Mucosa of descending colon (tissue), 3 donors: ENCODE measurements around the gene NUDT5. TPM values are rescaled to one million over a fixed set of nuclear protein-coding genes. Genes with fewer than 3 reads are reported as not detected.

Experiments
- ATAC-seq: fragments of 200-7000 bp; cut with Tn5 transposase; one replicate; pipeline ENCODE4 v1.9.1; 2020; ENCODE audit warnings: mild to moderate bottlenecking, moderate library complexity
- DNase-seq, 3 donors: peaks; one replicate each; pipeline ENCODE4 v3.0.0-alpha.2; 2020
- H3K36me3 ChIP-seq: fragments of 200-600 bp; one replicate; pipeline ENCODE4 v1.8.0; 2021; ENCODE audit warnings: low read depth, mild to moderate bottlenecking
- H3K4me1 ChIP-seq: fragments of 200-600 bp; one replicate; pipeline ENCODE4 v1.8.0; 2021; ENCODE audit warnings: low read depth, mild to moderate bottlenecking
- H3K4me3 ChIP-seq: fragments of 200-600 bp; one replicate; pipeline ENCODE4 v1.8.0; 2021; ENCODE audit warnings: mild to moderate bottlenecking
- H3K9me3 ChIP-seq: fragments of 200-600 bp; one replicate; pipeline ENCODE4 v1.8.0; 2021; ENCODE audit warnings: mild to moderate bottlenecking
- intact Hi-C, 2 donors: fragments of 100-400 bp; cut with DNase I in 1 of 2; cut with micrococcal nuclease in 1 of 2; formaldehyde crosslinking; loops; one replicate each; pipeline versions ENCODE4 v1.11.0 to v1.11.1; 2022; cut with DNase I, micrococcal nuclease
- total RNA-seq, 3 donors: library from RNA; stranded (reverse); fragmentation: NEBNext Ultra II Directional in 2 of 3; extraction: Animal tissue kit (Norgen Biotek cat#: 25700) in 2 of 3; gene quantifications; one replicate each; pipeline versions ENCODE4 v1.2.1 to v1.2.4, GENCODE V29; 2021 to 2023
- TF ChIP-seq, protein P1 (sequence below): fragments of 200-600 bp; IDR thresholded peaks from one replicate; pipeline ENCODE4 v1.8.0; 2022; ENCODE audit warnings: antibody characterized with exemption, mild to moderate bottlenecking
- donor health status: DM: no; HTN: no; CAD: no; lungs with moderate emphysema.
- donor health status: DM: no; HTN: no; CAD: no.
- donor health status: DM: no; HTN: yes; CAD: no.

NUDT5 gene
- total RNA-seq, 3 donors from 2014 or later, result 32.0 to 44.7 (median 32.8) TPM

DNA sequence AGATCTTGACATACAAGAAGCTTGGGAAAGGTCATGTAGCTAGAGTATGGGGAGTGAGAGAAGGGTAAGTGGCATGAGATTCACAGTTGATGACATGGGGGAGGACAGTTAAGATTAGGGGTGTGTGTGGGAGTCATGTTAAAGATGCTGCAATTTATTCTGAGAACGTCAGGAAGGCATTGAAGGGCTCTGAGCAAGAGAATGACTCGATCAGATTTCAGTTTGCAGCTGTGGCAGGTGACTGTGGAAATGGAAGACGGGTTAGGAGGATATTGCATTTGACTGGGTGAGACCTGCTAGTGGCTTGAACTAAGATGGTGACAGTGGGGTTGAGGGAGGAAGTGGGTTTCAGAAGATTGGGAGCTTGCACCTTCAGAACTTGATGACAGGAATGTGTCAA is 5.9 kb upstream of the NUDT5 start:
- intact Hi-C loops, result no loop called here
- H3K36me3 ChIP-seq, result no peaks in the 10 kb centered on the region
- H3K4me3 ChIP-seq, result no peak overlapping the region
- peaks cover 13% of the 10 kb centered on the region for H3K4me1 ChIP-seq
- TF ChIP-seq, protein P1, sequence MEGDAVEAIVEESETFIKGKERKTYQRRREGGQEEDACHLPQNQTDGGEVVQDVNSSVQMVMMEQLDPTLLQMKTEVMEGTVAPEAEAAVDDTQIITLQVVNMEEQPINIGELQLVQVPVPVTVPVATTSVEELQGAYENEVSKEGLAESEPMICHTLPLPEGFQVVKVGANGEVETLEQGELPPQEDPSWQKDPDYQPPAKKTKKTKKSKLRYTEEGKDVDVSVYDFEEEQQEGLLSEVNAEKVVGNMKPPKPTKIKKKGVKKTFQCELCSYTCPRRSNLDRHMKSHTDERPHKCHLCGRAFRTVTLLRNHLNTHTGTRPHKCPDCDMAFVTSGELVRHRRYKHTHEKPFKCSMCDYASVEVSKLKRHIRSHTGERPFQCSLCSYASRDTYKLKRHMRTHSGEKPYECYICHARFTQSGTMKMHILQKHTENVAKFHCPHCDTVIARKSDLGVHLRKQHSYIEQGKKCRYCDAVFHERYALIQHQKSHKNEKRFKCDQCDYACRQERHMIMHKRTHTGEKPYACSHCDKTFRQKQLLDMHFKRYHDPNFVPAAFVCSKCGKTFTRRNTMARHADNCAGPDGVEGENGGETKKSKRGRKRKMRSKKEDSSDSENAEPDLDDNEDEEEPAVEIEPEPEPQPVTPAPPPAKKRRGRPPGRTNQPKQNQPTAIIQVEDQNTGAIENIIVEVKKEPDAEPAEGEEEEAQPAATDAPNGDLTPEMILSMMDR, result no peak
- H3K9me3 ChIP-seq, result no peaks in the 10 kb centered on the region
- DNase-seq, result no peak
- no peak for ATAC-seq

DNA sequence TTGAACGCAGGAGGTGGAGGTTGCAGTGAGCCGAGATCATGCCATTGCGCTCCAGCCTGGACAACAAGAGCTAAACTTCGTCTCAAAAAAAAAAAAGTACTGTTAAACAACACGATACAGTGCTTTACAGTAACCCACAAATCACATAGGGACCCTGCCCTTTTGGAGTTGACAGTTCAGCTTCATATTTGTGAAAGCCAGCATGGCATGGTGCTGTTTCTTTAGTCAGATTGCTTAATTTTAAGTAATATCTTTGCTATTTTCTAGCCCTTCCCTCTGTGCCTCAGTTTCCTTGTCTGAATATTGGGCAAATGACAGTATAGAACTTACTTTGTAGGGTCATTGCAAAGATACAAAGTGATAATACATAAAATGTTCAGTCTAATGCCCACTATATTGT is 5.2 kb upstream of the NUDT5 start:
- Histone ChIP-seq H3K4me3 (no peak overlapping the region), H3K4me1 (peaks cover 13% of the 10 kb centered on the region), H3K36me3 (no peaks in the 10 kb centered on the region), H3K9me3 (no peaks in the 10 kb centered on the region)
- ATAC-seq, result no peak
- DNase-seq, result no peak
- TF ChIP-seq, protein P1, result no peak
- intact Hi-C loops, result no loop called here

DNA sequence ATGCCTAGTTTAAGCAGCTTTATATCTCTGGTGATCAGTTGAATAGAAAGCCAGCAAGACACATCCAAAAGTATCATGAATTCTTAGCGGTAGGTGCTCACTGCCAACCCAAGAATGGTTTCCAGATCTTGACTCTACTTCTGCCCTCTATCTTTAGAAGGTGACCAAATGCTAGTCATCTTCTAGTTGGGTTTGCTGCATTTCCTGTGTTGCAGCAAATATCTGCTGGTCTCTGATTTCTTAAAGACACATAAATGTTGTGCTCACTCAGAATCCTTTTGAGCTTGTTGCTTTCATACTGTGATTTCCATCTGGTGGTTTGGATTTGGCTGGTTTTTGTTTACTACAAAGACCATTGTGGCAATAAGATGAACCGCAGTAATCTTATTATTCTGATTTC is 2.5 kb upstream of the NUDT5 start:
- H3K9me3 ChIP-seq, result no peaks in the 10 kb centered on the region
- H3K4me3 ChIP-seq, result no peak overlapping the region
- H3K4me1 ChIP-seq, result peaks cover 25% of the 10 kb centered on the region
- no peak for ATAC-seq
- DNase-seq, result no peak
- H3K36me3 ChIP-seq, result no peaks in the 10 kb centered on the region
- TF ChIP-seq, protein P1, result no peak
- intact Hi-C loops, result no loop called here

DNA sequence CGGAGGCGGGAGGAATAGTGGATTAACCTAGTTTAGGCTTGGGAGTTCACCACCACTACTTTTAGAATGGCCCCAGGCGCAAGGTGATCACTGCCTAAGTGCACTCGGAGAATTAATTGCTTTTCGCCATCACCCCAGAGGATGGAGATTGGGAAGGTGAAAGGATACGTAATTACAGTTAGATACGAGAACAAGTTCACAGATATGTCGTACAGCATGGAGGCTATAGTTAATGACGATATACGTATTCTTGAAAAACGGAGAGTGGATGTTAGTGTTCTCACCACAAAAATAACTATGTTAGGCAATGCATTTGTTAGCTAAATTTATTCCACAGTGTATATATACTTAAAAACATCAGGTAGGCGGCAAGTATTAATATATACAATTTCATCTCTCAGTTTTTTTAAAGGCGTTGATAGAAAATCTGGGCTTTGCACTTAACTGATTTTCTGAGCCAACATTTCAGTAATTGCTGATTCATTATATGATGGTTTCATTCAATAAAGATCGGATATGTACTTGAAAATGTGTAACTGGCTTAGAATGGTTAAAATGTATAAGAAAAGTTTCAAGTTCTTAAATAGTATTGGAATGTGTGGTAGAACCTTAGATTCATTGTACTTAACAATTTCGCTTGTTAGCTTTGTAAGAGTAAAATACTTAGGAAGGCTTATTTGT is 980 bp upstream of the NUDT5 start:
- no peaks in the 10 kb centered on the region for H3K36me3 ChIP-seq
- intact Hi-C loops, result no loop called here
- H3K9me3 ChIP-seq, result no peaks in the 10 kb centered on the region
- TF ChIP-seq, protein P1, result no peak
- peak overlapping the region; percentile 70 for H3K4me3 ChIP-seq
- DNase-seq (no peak), ATAC-seq (no peak)
- H3K4me1 ChIP-seq, result peaks cover 25% of the 10 kb centered on the region

DNA sequence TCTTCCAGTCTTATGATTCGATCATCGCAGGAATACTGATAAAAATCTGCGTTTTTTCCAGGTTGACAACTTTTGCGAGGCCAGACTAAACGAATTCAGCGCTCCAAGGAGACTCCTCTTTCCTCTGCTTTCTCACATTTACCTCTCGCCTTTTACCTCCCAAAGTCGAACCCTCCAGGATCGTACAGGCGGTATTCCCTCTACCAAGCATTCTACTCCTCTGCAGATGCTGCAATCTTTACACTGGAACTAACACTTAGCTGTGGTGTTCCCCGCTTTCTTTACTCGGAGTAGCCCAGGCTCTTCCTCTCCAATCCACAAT is 449 bp downstream of the NUDT5 start:
- intact Hi-C loops, result no loop called here
- TF ChIP-seq, protein P1, result no peak
- no peaks in the 10 kb centered on the region for H3K9me3 ChIP-seq
- H3K36me3 ChIP-seq, result no peaks in the 10 kb centered on the region
- DNase-seq (no peak), ATAC-seq (no peak)
- H3K4me1 ChIP-seq, result peaks cover 25% of the 10 kb centered on the region
- H3K4me3 ChIP-seq, result peak overlapping the region; percentile 70

DNA sequence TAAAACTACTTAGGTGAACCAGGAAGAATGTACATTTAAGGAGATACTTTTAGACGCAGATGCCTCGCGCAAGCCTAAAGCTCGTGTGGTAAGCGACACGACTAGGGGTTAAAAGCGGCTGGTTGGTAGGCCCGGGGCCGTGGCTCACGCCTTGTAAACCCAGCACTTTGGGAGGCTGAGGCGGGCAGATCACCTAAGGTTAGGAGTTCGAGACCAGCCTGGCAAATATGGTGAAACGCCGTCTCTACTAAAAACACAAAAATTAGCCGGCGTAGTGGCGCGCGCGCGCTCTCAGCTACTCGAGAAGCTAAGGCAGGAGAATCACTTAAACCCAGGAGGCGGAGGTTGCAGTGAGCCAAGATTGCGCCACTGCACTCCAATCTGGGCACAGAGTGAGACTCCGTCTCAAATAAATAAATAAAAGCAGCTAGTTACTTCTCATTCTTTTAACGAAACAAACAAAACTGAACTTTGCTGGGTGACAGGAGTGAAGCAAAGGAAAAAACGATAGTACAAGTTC is 879 bp downstream of the NUDT5 start:
- peaks cover 25% of the 10 kb centered on the region for H3K4me1 ChIP-seq
- TF ChIP-seq, protein P1, result no peak
- peak overlapping the region; percentile 70 for H3K4me3 ChIP-seq
- intact Hi-C loops, result no loop called here
- no peaks in the 10 kb centered on the region for H3K36me3 ChIP-seq
- ATAC-seq, result peak; percentile 39
- no peaks in the 10 kb centered on the region for H3K9me3 ChIP-seq
- DNase-seq, result peak; percentile 49 to 66 (median 63)
